Endothelial cell of umbilical vein (primary cell): ENCODE results near the gene MAG. TPM values are rescaled to one million over a fixed set of nuclear protein-coding genes. Genes with fewer than 3 reads are reported as not detected.

Source experiments
- BruUV-seq: library from RNA; stranded (reverse); fragments of 400-500 nt; replicated peaks from 2 replicates; lab custom pipeline; 2021; lab: Mats Ljungman, UMichigan
- CTCF ChIA-PET: fragments of 300-600, 350-600 bp; sonication (Branson Sonifier 250); formaldehyde crosslinking; loops from one replicate; lab custom pipeline; 2021; ENCODE audit warnings: antibody characterized with exemption, inconsistent platforms; lab: Charles Lee
- POLR2A ChIA-PET: fragments of 300-600, 350-600 bp; sonication (Branson Sonifier 250); formaldehyde crosslinking; loops from one replicate; lab custom pipeline; 2021; ENCODE audit warnings: antibody characterized with exemption, inconsistent platforms; lab: Charles Lee
- DNase-seq: peaks from one replicate; pipeline ENCODE4 v3.0.0-alpha.2; 2011; ENCODE audit warnings: low read depth, low spot score
- FAIRE-seq: peaks from 2 replicates; lab custom pipeline; 2011; peaks lifted over from hg19 to GRCh38; lab: Jason Lieb, UNC
- H2AFZ ChIP-seq: 2 replicates; pipeline ENCODE4 v1.6.0; 2012; ENCODE audit warnings: low read depth, low read length, control low read depth, inconsistent platforms
- H3K27ac ChIP-seq: 2 replicates; pipeline ENCODE4 v1.5.1; 2011; ENCODE audit warnings: low read depth, mild to moderate bottlenecking, control low read depth, low read length, moderate library complexity; ENCODE audit not compliant: insufficient read depth
- H3K27me3 ChIP-seq, 2 experiments: 2 replicates each; pipeline versions ENCODE4 v1.6.0 to v1.6.1; 2011; ENCODE audit warnings: low read length in 2 of 2, mixed read lengths in 1 of 2; ENCODE audit not compliant: control insufficient read depth in 2 of 2, insufficient read depth in 2 of 2
- H3K36me3 ChIP-seq, 2 experiments: 2 replicates in 1 of 2; 3 replicates in 1 of 2; pipeline ENCODE4 v1.5.1; 2011; ENCODE audit warnings: low read length in 2 of 2, mild to moderate bottlenecking in 1 of 2, moderate library complexity in 1 of 2; ENCODE audit not compliant: control insufficient read depth in 2 of 2, insufficient read depth in 2 of 2; ENCODE audit errors: extremely low read depth in 1 of 2
- H3K4me1 ChIP-seq: 3 replicates; pipeline ENCODE4 v1.5.1; 2011; ENCODE audit warnings: mild to moderate bottlenecking, low read length; ENCODE audit not compliant: control insufficient read depth, insufficient read depth; ENCODE audit errors: extremely low read depth
- H3K4me2 ChIP-seq: 2 replicates; pipeline ENCODE4 v1.6.1; 2011; ENCODE audit warnings: low read length, control low read depth, mixed read lengths; ENCODE audit not compliant: insufficient read depth
- H3K4me3 ChIP-seq, 3 experiments: fragments of 200-600 bp in 1 of 3; sonication (generic), shearing (Covaris generic) in 1 of 3; replicated peaks in 1 of 3; 2 replicates each; pipeline ENCODE4 v1.5.1; 2011 to 2016; ENCODE audit warnings: control low read depth in 3 of 3, low read length in 3 of 3, mild to moderate bottlenecking in 2 of 3, inconsistent platforms in 1 of 3, low read depth in 1 of 3, moderate library complexity in 1 of 3; ENCODE audit not compliant: insufficient read depth in 1 of 3
- H3K79me2 ChIP-seq: 2 replicates; pipeline ENCODE4 v1.6.0; 2012; ENCODE audit warnings: low read length, inconsistent platforms; ENCODE audit not compliant: control insufficient read depth, insufficient read depth
- H3K9ac ChIP-seq: replicated peaks from 2 replicates; pipeline ENCODE3; 2011; ENCODE audit warnings: low read length, control low read depth; ENCODE audit not compliant: insufficient read depth; ENCODE audit errors: extremely low read depth
- H3K9me1 ChIP-seq: replicated peaks from 3 replicates; pipeline ENCODE4 v1.6.0; 2011; ENCODE audit warnings: mild to moderate bottlenecking, low read length; ENCODE audit not compliant: control insufficient read depth, insufficient read depth; ENCODE audit errors: extremely low read depth
- H3K9me3 ChIP-seq: replicated peaks from 2 replicates; pipeline ENCODE4 v1.5.1; 2012; ENCODE audit warnings: low read length, inconsistent platforms; ENCODE audit not compliant: control insufficient read depth, insufficient read depth
- H4K20me1 ChIP-seq: replicated peaks from 2 replicates; pipeline ENCODE3; 2011; ENCODE audit warnings: mild to moderate bottlenecking, low read length; ENCODE audit not compliant: control insufficient read depth, insufficient read depth; ENCODE audit errors: extremely low read depth
- GATA2 ChIP-seq: IDR thresholded peaks from 2 replicates; pipeline ENCODE4 v1.7.0; 2011; ENCODE audit warnings: low read depth, mild to moderate bottlenecking, moderate library complexity, mixed read lengths, low read length; ENCODE audit not compliant: insufficient read length, insufficient read depth
- MAX ChIP-seq: IDR thresholded peaks from 2 replicates; pipeline ENCODE4 v1.6.1; 2011; ENCODE audit not compliant: insufficient read depth, insufficient read length
- MYC ChIP-seq: IDR thresholded peaks from one replicate; pipeline ENCODE4 v1.6.1; 2011; ENCODE audit warnings: mild to moderate bottlenecking, low read depth, low read length
- POLR2AphosphoS5 ChIP-seq: IDR thresholded peaks from 2 replicates; pipeline ENCODE4 v1.6.1; 2012; ENCODE audit warnings: low read depth, mild to moderate bottlenecking, control low read depth, low read length, moderate library complexity; ENCODE audit not compliant: insufficient read depth
- dilution Hi-C: fragments of 300-500 bp; cut with MboI; formaldehyde crosslinking; loops from one replicate; pipeline ENCODE4 v1.15.0; 2019; ENCODE audit warnings: low sequenced_read_pairs; ENCODE audit not compliant: extremely low pct_ligation_motif_present
- intact Hi-C: fragments of 100-400 bp; cut with micrococcal nuclease; formaldehyde crosslinking; loops from one replicate; pipeline ENCODE4 v1.10.0; 2022
- polyA plus RNA-seq, 4 experiments: library from polyadenylated mRNA; depleted of rRNA in 3 of 4; stranded (reverse) in 3 of 4; unstranded in 1 of 4; fragments of >200 nt; gene quantifications; 2 replicates each; pipeline versions ENCODE4 v1.2.1 to v1.2.3, GENCODE V29; 2011 to 2012; ENCODE audit warnings: missing spikeins in 1 of 4
- total RNA-seq: library from RNA; stranded (reverse); gene quantifications from 2 replicates; pipeline ENCODE4 v1.2.3, GENCODE V29; 2021
- TF ChIP-seq, protein P1 (sequence below), 2 donors: IDR thresholded peaks; 1 replicate in 1 of 2; 2 replicates in 1 of 2; pipeline ENCODE4 v1.5.1; 2011; ENCODE audit warnings: low read length in 2 of 2, mild to moderate bottlenecking in 2 of 2, moderate library complexity in 2 of 2, control low read depth in 1 of 2, inconsistent platforms in 1 of 2, low read depth in 1 of 2; ENCODE audit not compliant: insufficient read depth in 1 of 2; ENCODE audit errors: extremely low read depth in 1 of 2

MAG gene
- total and polyA plus RNA-seq, 2 donors (not counting 3 experiments of a cell fraction or from before 2014, with no cell fraction given): not detected

GRCh38 chr19:35295792-35296462 lies 4.0 kb downstream of the MAG start:
- Histone ChIP-seq H3K4me3 (no peak overlapping the region), H3K4me2 (no peak overlapping the region), H3K9ac (no peak overlapping the region), H2AFZ (no peak overlapping the region), H3K4me1 (no peaks in the 10 kb centered on the region), H3K27me3 (no peaks in the 10 kb centered on the region), H3K9me1 (no peaks in the 10 kb centered on the region), H3K79me2 (no peaks in the 10 kb centered on the region), H3K9me3 (no peaks in the 10 kb centered on the region), H3K27ac (no peak overlapping the region), H3K36me3 (no peaks in the 10 kb centered on the region), H4K20me1 (no peaks in the 10 kb centered on the region)
- POLR2A ChIA-PET: no interaction called here
- BruUV-seq: no TSS peak
- intact Hi-C loops (no loop called here), dilution Hi-C loops (no loop called here)
- DNase-seq: no peak
- CTCF ChIA-PET: no interaction called here
- TF ChIP-seq POLR2AphosphoS5 (no peak), MYC (no peak), MAX (no peak), GATA2 (no peak)
- TF ChIP-seq, protein P1, sequence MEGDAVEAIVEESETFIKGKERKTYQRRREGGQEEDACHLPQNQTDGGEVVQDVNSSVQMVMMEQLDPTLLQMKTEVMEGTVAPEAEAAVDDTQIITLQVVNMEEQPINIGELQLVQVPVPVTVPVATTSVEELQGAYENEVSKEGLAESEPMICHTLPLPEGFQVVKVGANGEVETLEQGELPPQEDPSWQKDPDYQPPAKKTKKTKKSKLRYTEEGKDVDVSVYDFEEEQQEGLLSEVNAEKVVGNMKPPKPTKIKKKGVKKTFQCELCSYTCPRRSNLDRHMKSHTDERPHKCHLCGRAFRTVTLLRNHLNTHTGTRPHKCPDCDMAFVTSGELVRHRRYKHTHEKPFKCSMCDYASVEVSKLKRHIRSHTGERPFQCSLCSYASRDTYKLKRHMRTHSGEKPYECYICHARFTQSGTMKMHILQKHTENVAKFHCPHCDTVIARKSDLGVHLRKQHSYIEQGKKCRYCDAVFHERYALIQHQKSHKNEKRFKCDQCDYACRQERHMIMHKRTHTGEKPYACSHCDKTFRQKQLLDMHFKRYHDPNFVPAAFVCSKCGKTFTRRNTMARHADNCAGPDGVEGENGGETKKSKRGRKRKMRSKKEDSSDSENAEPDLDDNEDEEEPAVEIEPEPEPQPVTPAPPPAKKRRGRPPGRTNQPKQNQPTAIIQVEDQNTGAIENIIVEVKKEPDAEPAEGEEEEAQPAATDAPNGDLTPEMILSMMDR (IDR thresholded peaks at IDR 0.05; ENCODE audit: extremely low read depth in 1 of 2, insufficient read depth in 1 of 2, low read depth in 1 of 2, low read length in 2 of 2): no peak
- no peak for FAIRE-seq
